HCT116 (cell line): ENCODE results near the gene COPS9. TPM values are rescaled to one million over a fixed set of nuclear protein-coding genes. Genes with fewer than 3 reads are reported as not detected.

Experiments
- ATAC-seq: fragments of 200-7000 bp; cut with Tn5 transposase; 2 replicates; pipeline ENCODE4 v1.9.1; 2020; ENCODE audit warnings: mild to moderate bottlenecking, moderate library complexity
- BruUV-seq: library from RNA; stranded (reverse); fragments of 400-500 nt; replicated peaks from 2 replicates; lab custom pipeline; 2021; lab: Mats Ljungman, UMichigan
- CTCF ChIA-PET: fragments of 300-600 bp; sonication (Branson Sonifier 250); formaldehyde crosslinking; loops from one replicate; lab custom pipeline; 2021; ENCODE audit warnings: antibody characterized with exemption; lab: Charles Lee
- POLR2A ChIA-PET: fragments of 300-600, 350-600 bp; sonication (Branson Sonifier 250); formaldehyde crosslinking; loops from one replicate; lab custom pipeline; 2021; ENCODE audit warnings: antibody characterized with exemption; lab: Charles Lee
- RAD21 ChIA-PET, 2 experiments: fragments of 300-600 bp; sonication (Branson Sonifier 250); formaldehyde crosslinking; loops; one replicate each; lab custom pipeline; 2023; ENCODE audit warnings: low total read pairs in 2 of 2; ENCODE audit not compliant: uncharacterized antibody in 2 of 2, unreplicated experiment in 2 of 2, low non-redundant PET in 1 of 2; lab: Charles Lee
- DNase-seq: peaks from one replicate; pipeline ENCODE4 v3.0.0-alpha.2; 2010; ENCODE audit warnings: low read depth, low spot score
- H2AFZ ChIP-seq: fragments of 200-600 bp; shearing (Covaris generic), sonication (generic); 2 replicates; pipeline ENCODE4 v1.6.1; 2017; ENCODE audit warnings: low read depth, mixed run types, mixed read lengths, antibody characterized with exemption, low read length; ENCODE audit not compliant: poor library complexity, severe bottlenecking
- H3K27ac ChIP-seq: 2 replicates; pipeline ENCODE4 v1.5.1; 2012; ENCODE audit warnings: low read depth, low read length
- H3K27me3 ChIP-seq: fragments of 200-600 bp; sonication (generic); 2 replicates; pipeline ENCODE4 v1.6.1; 2016; ENCODE audit warnings: mixed run types, low read length, mixed read lengths; ENCODE audit not compliant: insufficient read depth
- H3K36me3 ChIP-seq, 2 experiments: fragments of 200-500 bp in 1 of 2; fragments of 200-600 bp in 1 of 2; sonication (Bioruptor generic) in 1 of 2; sonication (generic) in 1 of 2; 2 replicates each; pipeline versions ENCODE4 v1.5.1 to v1.6.1; 2014 to 2016; ENCODE audit warnings: low read length in 2 of 2, inconsistent platforms in 1 of 2, mixed read lengths in 1 of 2, mixed run types in 1 of 2; ENCODE audit not compliant: insufficient read depth in 2 of 2, control insufficient read depth in 1 of 2
- H3K4me1 ChIP-seq, 2 experiments: fragments of 200-600 bp in 1 of 2; sonication (generic) in 1 of 2; 2 replicates each; pipeline versions ENCODE4 v1.5.1 to v1.6.1; 2012 to 2017; ENCODE audit warnings: low read length in 2 of 2, inconsistent platforms in 1 of 2, mild to moderate bottlenecking in 1 of 2, mixed read lengths in 1 of 2, mixed run types in 1 of 2, moderate library complexity in 1 of 2; ENCODE audit not compliant: insufficient read depth in 2 of 2, control insufficient read depth in 1 of 2
- H3K4me2 ChIP-seq: fragments of 200-600 bp; sonication (generic); 2 replicates; pipeline ENCODE4 v1.6.1; 2017; ENCODE audit warnings: mixed run types, low read length, mixed read lengths
- H3K4me3 ChIP-seq, 2 experiments: fragments of 200-600 bp in 1 of 2; sonication (generic) in 1 of 2; replicated peaks in 1 of 2; 2 replicates each; pipeline ENCODE4 v1.5.1; 2011 to 2016; ENCODE audit warnings: low read length in 2 of 2, control low read depth in 1 of 2, low read depth in 1 of 2, mild to moderate bottlenecking in 1 of 2, mixed read lengths in 1 of 2, mixed run types in 1 of 2
- H3K79me2 ChIP-seq: fragments of 200-600 bp; sonication (generic); 2 replicates; pipeline ENCODE4 v1.6.1; 2017; ENCODE audit warnings: mild to moderate bottlenecking, mixed run types, low read length, moderate library complexity, mixed read lengths; ENCODE audit not compliant: insufficient read depth
- H3K9ac ChIP-seq: fragments of 200-600 bp; sonication (generic); 2 replicates; pipeline ENCODE4 v1.6.1; 2016; ENCODE audit warnings: low read length, mixed read lengths
- H3K9me2 ChIP-seq: fragments of 200-600 bp; sonication (generic), shearing (Covaris generic); 2 replicates; pipeline ENCODE4 v1.6.1; 2017; ENCODE audit warnings: mixed run types, mild to moderate bottlenecking, moderate library complexity; ENCODE audit not compliant: insufficient read depth
- H3K9me3 ChIP-seq, 2 experiments: fragments of 200-500 bp in 1 of 2; fragments of 200-600 bp in 1 of 2; sonication (Bioruptor generic) in 1 of 2; sonication (generic) in 1 of 2; 2 replicates each; pipeline ENCODE4 v1.6.1; 2014 to 2017; ENCODE audit warnings: low read length in 2 of 2, mixed read lengths in 2 of 2, inconsistent platforms in 1 of 2, low read depth in 1 of 2, mild to moderate bottlenecking in 1 of 2, mixed run types in 1 of 2, moderate library complexity in 1 of 2; ENCODE audit not compliant: control insufficient read depth in 1 of 2, insufficient read depth in 1 of 2
- H4K20me1 ChIP-seq: fragments of 200-600 bp; sonication (generic), shearing (Covaris generic); 2 replicates; pipeline ENCODE4 v1.6.1; 2017; ENCODE audit warnings: mixed run types, mild to moderate bottlenecking, moderate library complexity; ENCODE audit not compliant: insufficient read depth
- ATF3 ChIP-seq: IDR thresholded peaks from 2 replicates; pipeline ENCODE4 v1.6.1; 2012
- CEBPB ChIP-seq: IDR thresholded peaks from 2 replicates; pipeline ENCODE4 v1.6.1; 2012; ENCODE audit warnings: low read depth
- EGR1 ChIP-seq: IDR thresholded peaks from 2 replicates; pipeline ENCODE4 v1.6.1; 2012; ENCODE audit warnings: low read depth
- ELF1 ChIP-seq: IDR thresholded peaks from 2 replicates; pipeline ENCODE4 v1.6.1; 2012; ENCODE audit warnings: low read depth, borderline replicate concordance
- EZH2phosphoT487 ChIP-seq: fragments of 200-600 bp; IDR thresholded peaks from 2 replicates; pipeline ENCODE4 v1.6.1; 2018; ENCODE audit warnings: antibody characterized with exemption, borderline replicate concordance
- MAX ChIP-seq: IDR thresholded peaks from 2 replicates; pipeline ENCODE4 v1.6.1; 2012
- POLR2AphosphoS5 ChIP-seq: IDR thresholded peaks from 2 replicates; pipeline ENCODE4 v1.6.1; 2011; ENCODE audit warnings: mild to moderate bottlenecking, low read depth, low read length, moderate library complexity
- REST ChIP-seq: IDR thresholded peaks from 2 replicates; pipeline ENCODE4 v1.6.1; 2012; ENCODE audit warnings: low read depth
- SIN3A ChIP-seq: IDR thresholded peaks from 2 replicates; pipeline ENCODE4 v1.6.1; 2012; ENCODE audit warnings: low read depth
- SRF ChIP-seq: IDR thresholded peaks from 2 replicates; pipeline ENCODE4 v1.6.1; 2012; ENCODE audit warnings: low read depth
- TCF7L2 ChIP-seq: IDR thresholded peaks from 2 replicates; pipeline ENCODE4 v1.7.0; 2011; ENCODE audit warnings: borderline replicate concordance, inconsistent platforms; ENCODE audit not compliant: insufficient read depth, insufficient read length; ENCODE audit errors: extremely low read depth
- ZBTB33 ChIP-seq: IDR thresholded peaks from 2 replicates; pipeline ENCODE4 v1.6.1; 2011; ENCODE audit warnings: mild to moderate bottlenecking, low read length, moderate library complexity; ENCODE audit not compliant: insufficient replicate concordance; ENCODE audit errors: extremely low read depth
- ZNF274 ChIP-seq: fragments of 200-500 bp; sonication (Bioruptor generic); IDR thresholded peaks from 2 replicates; pipeline ENCODE4 v1.6.1; 2014; ENCODE audit warnings: mild to moderate bottlenecking, low read depth, low read length, inconsistent platforms
- intact Hi-C: fragments of 100-400 bp; cut with micrococcal nuclease; formaldehyde crosslinking; loops from 2 replicates; pipeline ENCODE4 v1.10.0; 2022
- total RNA-seq: library from RNA; stranded (reverse); gene quantifications from one replicate; pipeline ENCODE4 v1.2.1, GENCODE V29; 2021; ENCODE audit not compliant: unreplicated experiment

Gene COPS9
- total RNA-seq, 1 experiment from 2014 or later, result 111 TPM

GRCh38 chr2:240146627-240147278 lies 10.6 kb upstream of the COPS9 start:
- H4K20me1 ChIP-seq, result no peaks in the 10 kb centered on the region
- no peaks in the 10 kb centered on the region for H3K79me2 ChIP-seq
- ChIA-PET RAD21 (no interaction called here), POLR2A (no interaction called here), CTCF (no interaction called here)
- H3K4me1 ChIP-seq, result peaks cover 0 to 8% of the 10 kb centered on the region in 2 experiments; a peak in 1 of 4 replicates
- TF ChIP-seq TCF7L2 (no peak), MAX (no peak), EZH2phosphoT487 (no peak), SRF (no peak), SIN3A (no peak), ATF3 (no peak), ZNF274 (no peak), CEBPB (no peak), POLR2AphosphoS5 (no peak)
- no peak for DNase-seq
- intact Hi-C loops, result no loop called here
- ATAC-seq, result no peak
- no peak overlapping the region for H3K9ac ChIP-seq
- no peak overlapping the region for H3K4me2 ChIP-seq
- H3K4me3 ChIP-seq, result no peak overlapping the region
- H3K27me3 ChIP-seq, result no peaks in the 10 kb centered on the region
- no peaks in the 10 kb centered on the region for H3K36me3 ChIP-seq
- no peak overlapping the region for H2AFZ ChIP-seq
- no peaks in the 10 kb centered on the region for H3K9me2 ChIP-seq
- peaks cover 0 to 2% of the 10 kb centered on the region in 2 experiments; a peak in 1 of 4 replicates for H3K9me3 ChIP-seq
- no peak overlapping the region for H3K27ac ChIP-seq
- no TSS peak for BruUV-seq

GRCh38 chr2:240146141-240146561 lies 10.0 kb upstream of the COPS9 start:
- no peaks in the 10 kb centered on the region for H3K36me3 ChIP-seq
- ChIA-PET POLR2A (no interaction called here), RAD21 (no interaction called here), CTCF (interaction anchor here (6.2 kb wide), 1 partner anchor 86 kb away, joined by 64 read pairs; no protein-coding TSS in a partner anchor)
- no peak overlapping the region for H2AFZ ChIP-seq
- no peaks in the 10 kb centered on the region for H4K20me1 ChIP-seq
- DNase-seq (no peak), ATAC-seq (no peak)
- BruUV-seq, result no TSS peak
- H3K4me1 ChIP-seq, result peaks cover 0 to 8% of the 10 kb centered on the region in 2 experiments; a peak in 1 of 4 replicates
- intact Hi-C loops, result no loop called here
- H3K79me2 ChIP-seq, result no peaks in the 10 kb centered on the region
- no peak overlapping the region for H3K27ac ChIP-seq
- H3K4me3 ChIP-seq, result no peak overlapping the region
- no peaks in the 10 kb centered on the region for H3K9me2 ChIP-seq
- no peak overlapping the region for H3K4me2 ChIP-seq
- H3K9me3 ChIP-seq, result peaks cover 0 to 2% of the 10 kb centered on the region in 2 experiments; a peak in 1 of 4 replicates
- H3K27me3 ChIP-seq, result no peaks in the 10 kb centered on the region
- no peak overlapping the region for H3K9ac ChIP-seq
- TF ChIP-seq TCF7L2, result no peak
- no peak for TF ChIP-seq ELF1
- no peak for TF ChIP-seq REST
- TF ChIP-seq SRF, result no peak
- no peak for TF ChIP-seq EGR1
- TF ChIP-seq ZBTB33, result no peak
